Hepatocyte (in vitro differentiated cells): ENCODE measurements around the gene SPRN. TPM values are rescaled to one million over a fixed set of nuclear protein-coding genes. Genes with fewer than 3 reads are reported as not detected.

ENCODE experiments used
- DNase-seq: peaks from one replicate; pipeline ENCODE4 v3.0.0-alpha.2; 2016; ENCODE audit warnings: low spot score
- H2AFZ ChIP-seq: fragments of 200-600 bp; sonication (generic); 2 replicates; pipeline ENCODE4 v1.6.0; 2016; ENCODE audit warnings: antibody characterized with exemption, mild to moderate bottlenecking
- H3K27ac ChIP-seq: fragments of 200-600 bp; sonication (generic); 2 replicates; pipeline ENCODE4 v1.5.1; 2016; ENCODE audit warnings: mild to moderate bottlenecking
- H3K27me3 ChIP-seq: fragments of 200-600 bp; sonication (generic); 2 replicates; pipeline ENCODE4 v1.6.1; 2016
- H3K36me3 ChIP-seq: fragments of 200-600 bp; sonication (generic); replicated peaks from 2 replicates; pipeline ENCODE4 v1.5.1; 2016; ENCODE audit warnings: low read depth; ENCODE audit not compliant: insufficient read depth
- H3K4me1 ChIP-seq: fragments of 200-600 bp; sonication (generic); 2 replicates; pipeline ENCODE4 v1.5.1; 2016; ENCODE audit warnings: mild to moderate bottlenecking, moderate library complexity; ENCODE audit not compliant: insufficient read depth
- H3K4me2 ChIP-seq: fragments of 200-600 bp; sonication (generic); 2 replicates; pipeline ENCODE4 v1.6.0; 2016
- H3K4me3 ChIP-seq: fragments of 200-600 bp; sonication (generic); 2 replicates; pipeline ENCODE4 v1.5.1; 2016; ENCODE audit warnings: mild to moderate bottlenecking
- H3K79me2 ChIP-seq: fragments of 200-600 bp; sonication (generic); 2 replicates; pipeline ENCODE4 v1.6.0; 2017; ENCODE audit warnings: mild to moderate bottlenecking
- H3K9me2 ChIP-seq: fragments of 200-600 bp; sonication (generic); replicated peaks from 2 replicates; pipeline ENCODE4 v1.6.0; 2017; ENCODE audit warnings: mild to moderate bottlenecking; ENCODE audit not compliant: insufficient read depth
- H3K9me3 ChIP-seq: fragments of 200-600 bp; sonication (generic); 2 replicates; pipeline ENCODE4 v1.5.1; 2016; ENCODE audit warnings: low read depth, mild to moderate bottlenecking
- H4K20me1 ChIP-seq: fragments of 200-600 bp; sonication (generic); 2 replicates; pipeline ENCODE4 v1.6.0; 2016; ENCODE audit warnings: mild to moderate bottlenecking; ENCODE audit not compliant: insufficient read depth, poor library complexity, severe bottlenecking
- EZH2 ChIP-seq: fragments of 200-600 bp; sonication (generic); IDR thresholded peaks from 2 replicates; pipeline ENCODE4 v1.6.1; 2016; ENCODE audit warnings: antibody characterized with exemption, mild to moderate bottlenecking, borderline replicate concordance
- EZH2phosphoT487 ChIP-seq: fragments of 200-600 bp; sonication (generic); IDR thresholded peaks from one replicate; pipeline ENCODE4 v1.6.1; 2018; ENCODE audit warnings: antibody characterized with exemption, mild to moderate bottlenecking, low read depth, moderate library complexity; ENCODE audit not compliant: unreplicated experiment, severe bottlenecking
- WGBS: methylation state at CpG from one replicate; pipeline ENCODE4 v1.1.6; 2016; ENCODE audit warnings: low lambda C conversion rate; ENCODE audit errors: missing lambda C conversion rate; 5-methylcytosine and 5-hydroxymethylcytosine counted together
- polyA plus RNA-seq: library from polyadenylated mRNA; unstranded; fragments of >200 nt; fragmentation: Nextera tagmentation; extraction: Ambion mirVana; gene quantifications from 2 replicates; pipeline ENCODE4 v1.2.1, GENCODE V29; 2016
- total RNA-seq: library from RNA; depleted of rRNA; stranded (reverse); fragments of >200 nt; gene quantifications from 2 replicates; pipeline ENCODE4 v1.2.3, GENCODE V29; 2014
- TF ChIP-seq, protein P1 (sequence below): fragments of 200-600 bp; sonication (generic); IDR thresholded peaks from 2 replicates; pipeline ENCODE4 v1.5.1; 2016; ENCODE audit warnings: antibody characterized with exemption, mild to moderate bottlenecking; ENCODE audit not compliant: poor library complexity

The SPRN gene
- total and polyA plus RNA-seq, 2 experiments from 2014 or later, result 0.97 to 2.7 TPM

DNA sequence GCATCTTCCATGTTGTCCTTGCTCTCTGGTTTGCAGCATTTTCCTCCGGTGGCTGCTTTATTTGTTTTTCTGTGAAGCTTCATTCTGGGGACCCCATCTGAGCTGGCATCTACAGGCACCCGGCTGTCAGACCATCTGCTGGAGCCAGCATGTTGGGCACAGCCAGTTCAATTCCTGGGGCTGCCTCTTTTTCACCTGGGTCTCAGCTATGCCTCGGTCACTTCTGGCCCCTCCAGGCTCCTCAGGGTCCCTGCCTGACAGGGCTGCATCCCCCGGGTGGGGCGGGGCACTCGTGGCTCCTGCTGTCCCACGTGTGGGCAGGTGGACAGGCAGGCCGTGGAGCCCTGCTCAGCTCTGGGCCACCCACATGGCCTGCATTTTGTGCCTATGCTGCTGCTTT lies 37.4 kb upstream of the SPRN start:
- H3K27me3 ChIP-seq, result no peaks in the 10 kb centered on the region
- no peak overlapping the region for H3K4me2 ChIP-seq
- DNase-seq, result no peak
- H3K36me3 ChIP-seq, result no peaks in the 10 kb centered on the region
- no peaks in the 10 kb centered on the region for H3K79me2 ChIP-seq
- WGBS, result 67% methylated on average over 8 of the region's 8 CpGs
- no peaks in the 10 kb centered on the region for H3K4me1 ChIP-seq
- H3K9me2 ChIP-seq, result no peaks in the 10 kb centered on the region
- TF ChIP-seq EZH2phosphoT487 (no peak), EZH2 (no peak)
- TF ChIP-seq, protein P1, sequence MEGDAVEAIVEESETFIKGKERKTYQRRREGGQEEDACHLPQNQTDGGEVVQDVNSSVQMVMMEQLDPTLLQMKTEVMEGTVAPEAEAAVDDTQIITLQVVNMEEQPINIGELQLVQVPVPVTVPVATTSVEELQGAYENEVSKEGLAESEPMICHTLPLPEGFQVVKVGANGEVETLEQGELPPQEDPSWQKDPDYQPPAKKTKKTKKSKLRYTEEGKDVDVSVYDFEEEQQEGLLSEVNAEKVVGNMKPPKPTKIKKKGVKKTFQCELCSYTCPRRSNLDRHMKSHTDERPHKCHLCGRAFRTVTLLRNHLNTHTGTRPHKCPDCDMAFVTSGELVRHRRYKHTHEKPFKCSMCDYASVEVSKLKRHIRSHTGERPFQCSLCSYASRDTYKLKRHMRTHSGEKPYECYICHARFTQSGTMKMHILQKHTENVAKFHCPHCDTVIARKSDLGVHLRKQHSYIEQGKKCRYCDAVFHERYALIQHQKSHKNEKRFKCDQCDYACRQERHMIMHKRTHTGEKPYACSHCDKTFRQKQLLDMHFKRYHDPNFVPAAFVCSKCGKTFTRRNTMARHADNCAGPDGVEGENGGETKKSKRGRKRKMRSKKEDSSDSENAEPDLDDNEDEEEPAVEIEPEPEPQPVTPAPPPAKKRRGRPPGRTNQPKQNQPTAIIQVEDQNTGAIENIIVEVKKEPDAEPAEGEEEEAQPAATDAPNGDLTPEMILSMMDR, result no peak
- H2AFZ ChIP-seq, result no peak overlapping the region
- H3K4me3 ChIP-seq, result no peak overlapping the region
- H4K20me1 ChIP-seq, result no peaks in the 10 kb centered on the region
- H3K9me3 ChIP-seq, result no peaks in the 10 kb centered on the region
- H3K27ac ChIP-seq, result no peak overlapping the region

DNA sequence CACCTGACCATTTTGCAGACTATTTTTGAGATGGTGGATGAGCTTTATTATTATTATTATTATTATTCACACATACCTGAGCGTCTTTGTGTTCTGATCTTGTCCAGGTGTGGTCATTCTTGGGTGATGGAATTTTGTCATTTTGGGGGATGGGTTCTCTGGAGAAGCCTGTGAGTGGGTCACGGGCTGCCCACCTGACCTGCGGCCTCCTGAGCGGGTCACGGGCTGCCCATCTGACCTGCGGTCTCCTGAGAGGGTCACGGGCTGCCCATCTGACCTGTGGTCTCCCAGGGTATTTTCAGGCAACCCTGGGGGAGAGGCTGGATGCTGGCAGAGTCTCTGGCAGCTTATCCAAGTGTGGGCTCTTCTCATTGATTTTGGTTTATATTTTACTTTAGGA lies 36.6 kb upstream of the SPRN start:
- Histone ChIP-seq H3K27me3 (no peaks in the 10 kb centered on the region), H3K9me3 (no peaks in the 10 kb centered on the region), H3K4me2 (no peak overlapping the region), H4K20me1 (no peaks in the 10 kb centered on the region), H3K27ac (no peak overlapping the region), H3K79me2 (no peaks in the 10 kb centered on the region), H3K4me1 (no peaks in the 10 kb centered on the region), H2AFZ (no peak overlapping the region), H3K36me3 (no peaks in the 10 kb centered on the region), H3K4me3 (no peak overlapping the region), H3K9me2 (no peaks in the 10 kb centered on the region)
- TF ChIP-seq EZH2phosphoT487 (no peak), EZH2 (no peak)
- TF ChIP-seq, protein P1, result no peak
- 85% methylated on average over 7 of the region's 7 CpGs for WGBS
- no peak for DNase-seq

DNA sequence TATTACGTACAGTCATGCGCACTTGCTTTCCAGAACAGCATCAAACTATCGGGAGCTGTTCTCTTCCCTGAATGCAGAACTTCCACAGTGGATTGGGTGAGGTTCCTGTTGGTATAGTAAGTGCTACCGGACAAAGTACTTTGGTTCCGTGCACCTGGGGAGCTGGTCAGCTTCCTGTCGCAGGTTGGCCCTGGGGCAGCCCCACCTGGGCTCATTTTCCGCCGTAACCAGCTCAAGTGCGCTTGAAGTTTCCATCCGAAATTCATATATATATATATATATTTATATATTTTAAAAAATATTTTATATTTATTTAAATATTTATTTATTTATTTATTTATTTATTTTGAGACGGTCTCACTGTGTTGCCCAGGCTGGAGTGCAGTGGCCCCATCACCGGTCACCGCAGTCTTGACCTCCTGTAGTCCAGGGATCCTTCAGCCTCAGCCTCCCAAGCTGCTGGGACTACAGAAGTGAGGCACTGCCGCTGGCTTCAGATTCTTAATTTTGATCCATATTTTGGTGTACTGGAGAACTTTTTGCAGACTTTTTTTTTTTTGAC lies 35.9 kb upstream of the SPRN start:
- H3K4me1 ChIP-seq, result no peaks in the 10 kb centered on the region
- H3K79me2 ChIP-seq, result no peaks in the 10 kb centered on the region
- H3K4me2 ChIP-seq, result no peak overlapping the region
- no peak overlapping the region for H3K4me3 ChIP-seq
- TF ChIP-seq EZH2 (no peak), EZH2phosphoT487 (no peak)
- TF ChIP-seq, protein P1, result no peak
- WGBS, result 94% methylated on average over 14 of the region's 14 CpGs
- DNase-seq, result no peak
- H3K9me3 ChIP-seq, result no peaks in the 10 kb centered on the region
- H3K27ac ChIP-seq, result no peak overlapping the region
- no peaks in the 10 kb centered on the region for H3K9me2 ChIP-seq
- no peaks in the 10 kb centered on the region for H3K36me3 ChIP-seq
- H4K20me1 ChIP-seq, result no peaks in the 10 kb centered on the region
- no peak overlapping the region for H2AFZ ChIP-seq
- H3K27me3 ChIP-seq, result no peaks in the 10 kb centered on the region
